NCI-H1436 treated with DMSO at 0.1 percent for 48 hours (cell line): Measurements from ENCODE around the gene BBX.

Experiments used
- DNase-seq: peaks from one replicate; lab custom pipeline; 2025; lab: John Stamatoyannopoulos, UW

BBX gene

GRCh38 chr3:107654218-107654617, 131.5 kb downstream of the BBX start:
- no peak for DNase-seq

DNA sequence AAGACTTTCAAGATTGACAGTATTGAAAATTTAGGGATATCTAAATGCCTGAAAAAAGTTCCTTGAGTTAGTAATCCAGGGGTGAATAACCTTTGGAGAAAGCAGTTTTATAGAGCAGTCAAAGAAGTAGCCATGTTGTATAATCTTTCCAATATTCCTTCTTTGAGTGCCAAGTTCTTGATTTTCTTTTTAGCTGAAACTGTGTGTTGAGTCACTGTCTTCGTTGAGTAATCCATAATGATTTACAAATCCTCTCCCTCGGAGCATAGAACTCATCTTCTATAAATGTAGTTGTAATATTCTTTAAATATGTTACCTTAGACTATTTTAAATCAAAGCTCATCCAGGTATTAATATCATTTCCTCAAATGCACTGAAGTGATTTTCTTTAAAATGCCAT, 135.2 kb downstream of the BBX start:
- no peak for DNase-seq

- DNase-seq, result no peak
Measured at GRCh38 chr3:107660306-107660976, 137.7 kb downstream of the BBX start.

DNA sequence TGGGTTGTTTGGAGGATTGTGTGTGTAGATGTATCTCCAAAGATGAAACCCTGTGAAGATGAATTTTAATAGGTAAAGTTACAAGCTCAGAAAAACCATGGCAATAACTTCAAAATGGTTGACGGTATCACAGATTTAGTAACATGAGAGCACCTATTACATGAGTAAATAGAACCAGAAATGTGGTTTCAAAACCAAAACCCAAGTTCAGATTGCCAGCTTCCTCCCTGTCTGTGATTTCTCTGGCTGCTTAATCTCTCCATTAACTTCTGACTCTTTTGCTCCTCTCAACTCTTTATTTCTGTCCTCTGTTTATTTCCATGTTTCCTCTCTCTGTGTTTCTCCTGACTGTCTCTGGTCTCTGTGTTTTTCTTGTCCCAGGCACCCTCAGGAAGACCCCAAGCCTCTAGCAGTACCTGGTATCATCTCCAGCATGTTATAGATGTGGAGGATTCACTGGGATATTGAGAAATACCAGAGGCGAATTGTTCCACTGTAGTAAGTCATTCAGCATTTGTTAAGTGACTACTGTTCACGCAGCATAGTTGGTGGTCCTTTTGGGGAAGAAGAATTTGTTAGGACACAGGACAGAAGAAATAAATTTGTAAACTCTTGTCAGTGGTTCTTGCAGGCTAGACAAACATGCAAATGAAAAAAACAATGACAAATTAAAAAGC, 138.8 kb downstream of the BBX start:
- DNase-seq, result no peak

DNA sequence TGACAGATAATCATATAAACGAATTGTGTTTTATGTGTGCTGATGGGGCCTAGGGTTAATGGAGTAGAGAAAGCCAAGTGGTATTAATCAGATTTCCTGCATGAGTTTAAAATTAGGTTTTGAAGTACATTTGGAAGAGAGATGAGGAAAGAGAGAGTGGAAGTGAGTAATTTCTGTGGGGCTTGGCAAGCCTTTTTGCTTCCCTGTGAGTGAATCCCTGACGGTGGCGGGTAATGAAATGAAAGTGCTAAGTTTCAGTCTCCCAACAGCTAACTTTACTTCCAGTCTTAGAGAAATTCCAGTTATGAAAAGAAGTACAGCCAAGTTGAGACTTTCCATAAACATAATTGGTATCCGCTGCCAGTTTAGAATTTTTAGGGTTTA, 139.4 kb downstream of the BBX start:
- no peak for DNase-seq

GRCh38 chr3:107662586-107662985, 139.8 kb downstream of the BBX start:
- no peak for DNase-seq

GRCh38 chr3:107663266-107663665, 140.5 kb downstream of the BBX start:
- DNase-seq, result no peak

DNA sequence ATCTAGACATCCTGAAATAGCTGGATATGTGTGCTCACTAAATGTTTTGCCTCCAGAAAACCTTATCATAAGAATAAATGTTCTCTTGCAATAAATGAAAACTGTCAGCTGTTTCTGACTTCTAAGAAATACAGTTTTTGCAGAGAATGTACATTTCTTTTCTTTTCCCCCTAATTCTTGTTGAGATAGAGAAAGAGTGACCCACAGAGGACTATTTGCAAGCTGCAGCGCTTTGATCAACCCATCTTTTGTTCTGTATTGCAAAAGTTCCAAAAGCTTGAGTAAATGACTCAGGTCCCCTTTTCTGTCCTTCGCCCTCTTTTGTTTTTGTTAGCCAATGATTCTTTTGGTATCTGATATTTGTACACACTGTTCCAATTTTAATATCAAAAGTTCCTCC, 141.9 kb downstream of the BBX start:
- DNase-seq, result no peak

- DNase-seq, result no peak
Measured at GRCh38 chr3:107665351-107665750, 142.6 kb downstream of the BBX start.

- no peak for DNase-seq
Measured at GRCh38 chr3:107666853-107667252, 144.1 kb downstream of the BBX start.

DNA sequence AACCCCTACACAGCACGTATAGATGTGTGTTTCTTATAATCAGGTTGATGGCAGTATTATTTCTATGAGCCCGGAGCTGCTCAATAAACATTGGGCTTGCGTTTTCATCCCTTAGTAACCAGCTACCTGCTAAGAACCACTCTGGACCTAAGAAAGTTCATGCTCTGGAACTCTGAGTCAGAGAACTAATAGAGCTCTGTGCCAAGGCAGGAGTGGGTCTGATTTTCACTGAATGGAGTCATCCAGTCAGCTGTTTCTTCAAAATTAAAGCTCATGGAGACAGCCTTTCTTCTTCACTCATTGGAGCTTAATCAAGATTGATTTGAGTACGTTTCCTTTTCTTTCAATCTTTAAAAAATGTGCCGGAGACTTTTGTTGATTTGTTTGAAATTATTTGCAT, 145.7 kb downstream of the BBX start:
- no peak for DNase-seq

DNA sequence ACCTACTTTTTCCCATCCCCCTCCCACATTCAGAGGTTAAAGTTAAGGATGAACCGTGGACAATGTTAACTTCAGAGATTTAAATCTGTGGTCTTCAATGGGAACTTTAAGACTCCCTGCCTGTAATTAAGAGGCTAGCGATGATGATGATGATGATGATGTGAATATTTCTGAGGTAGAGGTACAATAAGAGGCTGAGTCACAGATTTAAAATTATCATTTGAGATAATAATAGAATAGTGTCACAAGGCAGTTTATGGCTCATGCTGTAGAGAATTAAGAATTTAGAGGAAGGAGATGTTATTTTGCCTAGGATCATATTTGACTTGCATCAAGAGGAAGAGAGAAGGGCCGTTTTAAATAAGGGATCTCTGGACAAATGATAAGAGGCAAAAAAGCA, 146.2 kb downstream of the BBX start:
- no peak for DNase-seq

DNA sequence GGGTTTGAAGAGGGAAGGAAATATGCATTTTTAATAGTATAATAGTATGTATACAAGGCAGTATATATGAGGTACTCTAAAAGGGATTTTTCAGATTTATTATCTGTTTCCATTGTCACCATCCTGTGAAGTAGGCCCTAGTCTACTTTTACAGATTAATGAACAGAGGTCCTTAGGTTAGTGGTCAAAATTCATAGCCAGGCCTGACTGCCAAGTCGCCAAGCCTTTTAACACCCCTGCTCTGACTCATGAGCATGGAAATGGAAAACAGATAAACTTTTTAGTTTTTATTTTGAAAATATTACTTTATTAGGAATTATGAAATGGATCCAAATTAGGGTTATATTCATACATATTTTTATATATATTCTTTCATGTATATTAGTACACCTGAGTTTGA, 146.9 kb downstream of the BBX start:
- DNase-seq, result no peak

DNA sequence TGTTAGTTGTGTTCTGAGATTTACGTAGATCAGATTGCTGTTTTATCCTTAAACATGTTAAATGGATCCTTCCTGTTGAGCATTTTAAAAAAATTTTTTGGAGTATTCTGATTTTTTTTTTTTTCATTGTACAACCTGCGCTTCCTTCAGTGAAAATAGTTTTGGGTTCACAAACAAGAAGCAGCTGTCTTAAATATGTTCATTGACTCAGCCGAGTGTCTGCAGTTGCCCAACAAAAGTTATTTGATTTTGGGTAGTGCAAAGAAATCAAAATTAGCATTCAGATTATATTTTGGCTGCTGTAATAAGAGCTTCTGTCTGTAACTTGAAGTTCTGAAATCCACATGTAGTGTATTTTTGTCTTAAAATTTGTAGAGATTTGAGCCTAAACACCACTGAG, 148.2 kb downstream of the BBX start:
- DNase-seq, result no peak

- DNase-seq, result no peak
Measured at GRCh38 chr3:107674371-107674770, 151.6 kb downstream of the BBX start.

- no peak for DNase-seq
Measured at GRCh38 chr3:107675233-107675900, 152.6 kb downstream of the BBX start.

- peak; percentile 46 for DNase-seq
Measured at GRCh38 chr3:107676469-107677309, 153.9 kb downstream of the BBX start.

DNA sequence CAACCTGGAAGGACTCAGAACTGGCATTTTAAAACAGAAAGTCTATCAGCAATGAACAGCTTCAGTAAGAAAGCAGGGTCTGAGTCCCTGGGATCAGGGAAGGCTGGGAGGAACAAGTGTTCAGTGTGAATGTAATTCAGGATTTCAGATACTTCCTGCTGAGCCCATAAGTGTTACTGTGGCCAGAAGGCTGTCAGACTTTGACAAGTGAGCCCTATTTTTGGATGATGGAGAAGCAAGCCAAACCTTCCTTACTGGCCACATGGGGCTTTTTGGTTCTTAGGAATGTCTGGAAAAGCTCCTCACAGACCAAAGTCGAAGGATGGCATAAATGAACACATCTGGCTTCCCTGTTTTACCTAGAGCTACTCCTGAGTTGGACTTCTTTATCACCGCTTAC, 157.2 kb downstream of the BBX start:
- DNase-seq, result no peak

- no peak for DNase-seq
Measured at GRCh38 chr3:107680698-107681097, 157.9 kb downstream of the BBX start.

GRCh38 chr3:107681396-107681795, 158.6 kb downstream of the BBX start:
- no peak for DNase-seq

GRCh38 chr3:107682580-107682979, 159.8 kb downstream of the BBX start:
- DNase-seq, result no peak

DNA sequence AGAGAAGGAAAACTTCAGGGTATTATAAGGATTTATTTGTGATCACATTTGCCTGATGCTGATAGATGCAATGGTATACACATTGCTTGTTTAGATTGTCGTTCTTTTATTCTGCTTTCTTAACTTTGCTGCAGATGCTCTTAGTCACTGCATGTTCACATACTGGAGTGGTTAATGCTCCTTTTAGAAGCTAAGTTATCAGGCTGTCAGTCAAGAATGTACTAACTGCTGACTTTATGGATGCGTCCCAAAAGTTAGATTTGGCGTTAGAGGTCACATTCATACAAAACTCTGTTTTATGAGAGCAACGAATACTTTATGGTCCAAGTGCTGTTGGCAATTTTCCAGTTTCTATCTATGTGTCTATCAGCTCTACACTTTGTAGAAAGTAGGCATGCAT, 160.7 kb downstream of the BBX start:
- no peak for DNase-seq
